ENCODE results near the gene GCN1. TPM values are rescaled to one million over a fixed set of nuclear protein-coding genes. Genes with fewer than 3 reads are reported as not detected.
A peak's percentile ranks its signal among the peaks of the same experiment; 100 is the strongest.

GCN1 gene
- total and polyA plus RNA-seq, 10 of the 15 experiments (the other 5 are each of a cell fraction or from before 2014, with no cell fraction given): 10.8 to 150 (median 58.3) TPM

DNA sequence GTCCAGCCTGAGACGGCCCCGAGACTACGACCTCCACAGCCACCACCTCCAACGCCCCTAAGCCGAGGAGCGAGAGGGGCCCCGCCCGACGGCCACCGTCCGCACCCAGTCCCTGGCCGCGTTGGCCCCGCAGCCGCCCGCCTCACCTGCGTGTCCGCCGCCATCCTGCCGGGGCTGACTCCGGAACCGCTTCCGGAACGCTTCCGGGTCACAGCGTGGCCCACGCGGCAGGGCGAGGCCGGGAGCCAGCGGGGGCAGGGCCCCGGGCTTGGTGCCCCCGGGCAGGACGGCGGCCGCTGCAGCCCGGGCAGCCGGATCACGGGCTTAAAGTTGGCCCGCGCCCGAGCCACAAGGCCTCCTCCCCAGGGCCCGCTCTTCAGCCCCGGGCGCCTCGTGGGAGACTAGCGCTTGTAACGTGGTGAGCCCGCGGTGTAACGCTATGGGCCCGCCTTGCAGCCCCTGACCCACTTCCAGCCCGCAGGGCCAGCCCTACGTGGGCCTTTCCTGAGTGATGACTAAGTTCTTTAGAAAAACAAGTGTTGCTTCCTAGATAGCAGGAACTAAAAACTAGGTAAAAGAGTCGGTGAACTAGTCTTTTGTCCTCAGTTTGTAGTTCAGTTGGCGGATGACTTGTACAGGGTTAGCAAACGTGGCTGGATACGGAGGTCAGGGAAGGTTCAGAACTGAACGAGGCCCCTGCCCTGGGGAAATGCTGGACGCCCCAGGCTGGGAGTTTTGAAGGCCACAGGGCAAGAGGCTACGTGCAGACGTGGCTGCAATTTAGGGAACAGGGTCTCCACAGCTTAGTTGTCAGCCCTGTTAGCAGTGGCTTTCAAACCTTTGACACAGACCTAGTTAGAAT, at the start of gene GCN1 (continued):
- TF ChIP-seq, protein P1, sequence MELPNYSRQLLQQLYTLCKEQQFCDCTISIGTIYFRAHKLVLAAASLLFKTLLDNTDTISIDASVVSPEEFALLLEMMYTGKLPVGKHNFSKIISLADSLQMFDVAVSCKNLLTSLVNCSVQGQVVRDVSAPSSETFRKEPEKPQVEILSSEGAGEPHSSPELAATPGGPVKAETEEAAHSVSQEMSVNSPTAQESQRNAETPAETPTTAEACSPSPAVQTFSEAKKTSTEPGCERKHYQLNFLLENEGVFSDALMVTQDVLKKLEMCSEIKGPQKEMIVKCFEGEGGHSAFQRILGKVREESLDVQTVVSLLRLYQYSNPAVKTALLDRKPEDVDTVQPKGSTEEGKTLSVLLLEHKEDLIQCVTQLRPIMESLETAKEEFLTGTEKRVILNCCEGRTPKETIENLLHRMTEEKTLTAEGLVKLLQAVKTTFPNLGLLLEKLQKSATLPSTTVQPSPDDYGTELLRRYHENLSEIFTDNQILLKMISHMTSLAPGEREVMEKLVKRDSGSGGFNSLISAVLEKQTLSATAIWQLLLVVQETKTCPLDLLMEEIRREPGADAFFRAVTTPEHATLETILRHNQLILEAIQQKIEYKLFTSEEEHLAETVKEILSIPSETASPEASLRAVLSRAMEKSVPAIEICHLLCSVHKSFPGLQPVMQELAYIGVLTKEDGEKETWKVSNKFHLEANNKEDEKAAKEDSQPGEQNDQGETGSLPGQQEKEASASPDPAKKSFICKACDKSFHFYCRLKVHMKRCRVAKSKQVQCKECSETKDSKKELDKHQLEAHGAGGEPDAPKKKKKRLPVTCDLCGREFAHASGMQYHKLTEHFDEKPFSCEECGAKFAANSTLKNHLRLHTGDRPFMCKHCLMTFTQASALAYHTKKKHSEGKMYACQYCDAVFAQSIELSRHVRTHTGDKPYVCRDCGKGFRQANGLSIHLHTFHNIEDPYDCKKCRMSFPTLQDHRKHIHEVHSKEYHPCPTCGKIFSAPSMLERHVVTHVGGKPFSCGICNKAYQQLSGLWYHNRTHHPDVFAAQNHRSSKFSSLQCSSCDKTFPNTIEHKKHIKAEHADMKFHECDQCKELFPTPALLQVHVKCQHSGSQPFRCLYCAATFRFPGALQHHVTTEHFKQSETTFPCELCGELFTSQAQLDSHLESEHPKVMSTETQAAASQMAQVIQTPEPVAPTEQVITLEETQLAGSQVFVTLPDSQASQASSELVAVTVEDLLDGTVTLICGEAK (IDR thresholded peaks at IDR 0.05; ENCODE audit: borderline replicate concordance): peak; percentile 82
- TF ChIP-seq PAX8 (IDR thresholded peaks at IDR 0.05) (no peak), SPI1 (IDR thresholded peaks at IDR 0.05; ENCODE audit: borderline replicate concordance, insufficient read depth, low read depth, low read length) (no peak), ZNF207 (IDR thresholded peaks at IDR 0.05; ENCODE audit: borderline replicate concordance) (0 out of 2 replicates have a peak, but pooled peaks have one; percentile 69), MLLT1 (IDR thresholded peaks at IDR 0.05) (no peak), JUND (IDR thresholded peaks at IDR 0.05; ENCODE audit: low read depth, low read length) (no peak), LARP7 (IDR thresholded peaks at IDR 0.05) (no peak; the same call in none of the 2 replicates), CEBPB (IDR thresholded peaks at IDR 0.05; ENCODE audit: borderline replicate concordance in 1 of 2, low read depth in 2 of 2, low read length in 2 of 2) (no peak), YY1 (IDR thresholded peaks at IDR 0.05; ENCODE audit: low read depth, low read length) (peak; percentile 97), TARDBP (IDR thresholded peaks at IDR 0.05; ENCODE audit: borderline replicate concordance) (0 out of 2 replicates have a peak, but pooled peaks have one; percentile 34), CUX1 (IDR thresholded peaks at IDR 0.05; ENCODE audit: insufficient replicate concordance, low read depth, low read length) (no peak)
- TF ChIP-seq, protein P2, sequence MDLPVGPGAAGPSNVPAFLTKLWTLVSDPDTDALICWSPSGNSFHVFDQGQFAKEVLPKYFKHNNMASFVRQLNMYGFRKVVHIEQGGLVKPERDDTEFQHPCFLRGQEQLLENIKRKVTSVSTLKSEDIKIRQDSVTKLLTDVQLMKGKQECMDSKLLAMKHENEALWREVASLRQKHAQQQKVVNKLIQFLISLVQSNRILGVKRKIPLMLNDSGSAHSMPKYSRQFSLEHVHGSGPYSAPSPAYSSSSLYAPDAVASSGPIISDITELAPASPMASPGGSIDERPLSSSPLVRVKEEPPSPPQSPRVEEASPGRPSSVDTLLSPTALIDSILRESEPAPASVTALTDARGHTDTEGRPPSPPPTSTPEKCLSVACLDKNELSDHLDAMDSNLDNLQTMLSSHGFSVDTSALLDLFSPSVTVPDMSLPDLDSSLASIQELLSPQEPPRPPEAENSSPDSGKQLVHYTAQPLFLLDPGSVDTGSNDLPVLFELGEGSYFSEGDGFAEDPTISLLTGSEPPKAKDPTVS (IDR thresholded peaks at IDR 0.05; ENCODE audit: low read depth, low read length): 0 out of 2 replicates have a peak, but pooled peaks have one; percentile 35
- TF ChIP-seq, protein P3, sequence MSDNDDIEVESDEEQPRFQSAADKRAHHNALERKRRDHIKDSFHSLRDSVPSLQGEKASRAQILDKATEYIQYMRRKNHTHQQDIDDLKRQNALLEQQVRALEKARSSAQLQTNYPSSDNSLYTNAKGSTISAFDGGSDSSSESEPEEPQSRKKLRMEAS (IDR thresholded peaks at IDR 0.05; ENCODE audit: low read depth, low read length): peak; percentile 96
